NOMO-1 (cell line): ENCODE measurements around the gene SPATA31A1.
"Not testable (repeated sequence)": the region's sequence is repeated elsewhere in the genome, so short reads cannot be mapped to it uniquely, and the experiment has no call there.

Experiments used
- DNase-seq, 2 experiments: peaks; one replicate each; lab custom pipeline; 2025; ENCODE audit not compliant: unreplicated experiment in 2 of 2; lab: John Stamatoyannopoulos, UW

The SPATA31A1 gene

DNA sequence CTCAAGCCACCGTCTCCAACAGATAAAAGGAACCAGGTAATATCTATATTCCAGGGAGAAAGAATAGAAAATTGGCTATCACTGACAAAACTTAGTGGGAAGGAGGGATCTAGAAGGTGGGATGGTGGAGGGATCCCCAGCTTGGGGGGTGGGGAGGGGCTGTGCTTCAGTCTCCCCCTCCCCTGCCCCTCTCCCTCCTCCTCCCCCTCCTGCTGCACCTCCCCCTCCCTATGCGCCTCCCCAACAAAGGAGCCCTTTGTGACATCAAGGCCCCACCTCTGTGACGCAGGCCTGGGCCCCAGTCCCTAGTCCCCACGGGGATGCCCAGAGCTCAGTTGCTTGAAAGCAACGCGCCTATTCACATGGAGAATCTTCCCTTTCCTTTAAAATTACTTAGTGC is at the start of gene SPATA31A1:
Gene SPATA31A1 (plus strand): TSS at position 301 of the 400 bp plus-strand sequence. CDS start 62 bp downstream, at position 363.
- DNase-seq, result not testable (repeated sequence)

DNA sequence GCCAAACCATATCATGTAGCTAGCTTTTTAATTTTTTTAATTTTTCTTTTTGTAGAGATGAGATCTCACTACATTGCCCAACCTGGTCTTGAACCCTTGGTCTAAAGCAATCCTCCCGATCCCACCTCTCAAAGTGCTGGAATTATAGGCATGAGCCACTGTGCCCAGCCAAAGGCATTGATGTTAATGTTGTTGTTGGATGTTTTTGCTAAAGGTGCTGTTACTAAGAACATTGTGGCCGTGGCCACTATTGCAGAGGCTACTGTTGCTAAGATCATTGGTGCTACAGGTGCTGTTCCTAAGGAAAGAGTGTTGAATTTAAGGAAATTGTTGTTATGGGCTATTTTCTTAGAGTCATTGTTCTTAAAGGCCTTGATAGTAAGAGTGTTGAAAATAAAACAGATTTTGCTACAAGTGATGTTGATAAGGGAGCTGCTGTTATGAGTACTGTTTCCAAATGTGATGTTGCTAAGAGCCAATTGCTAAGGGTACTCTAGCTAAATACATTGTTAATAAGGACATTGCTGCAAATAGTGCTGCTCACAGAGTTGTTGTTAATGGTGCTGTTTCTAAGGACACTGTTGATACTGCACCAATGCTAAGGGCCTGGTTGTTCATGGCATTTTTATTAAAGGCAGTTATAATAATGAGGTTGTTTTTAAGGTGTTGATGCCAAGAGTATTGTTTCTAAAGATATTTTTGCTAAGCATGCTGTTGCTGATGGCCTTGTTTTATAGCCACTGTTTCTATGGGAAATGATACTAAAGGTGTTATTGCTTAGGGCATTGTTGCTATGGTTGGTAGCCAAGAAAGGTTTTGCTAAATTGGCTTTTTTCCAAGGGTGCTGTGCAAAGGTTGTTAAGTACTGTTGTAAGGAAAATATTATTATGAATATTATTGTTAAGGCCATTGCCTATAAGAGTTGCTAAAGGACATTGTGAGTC is 52.1 kb downstream of the SPATA31A1 start:
- DNase-seq, result not testable (repeated sequence)

DNA sequence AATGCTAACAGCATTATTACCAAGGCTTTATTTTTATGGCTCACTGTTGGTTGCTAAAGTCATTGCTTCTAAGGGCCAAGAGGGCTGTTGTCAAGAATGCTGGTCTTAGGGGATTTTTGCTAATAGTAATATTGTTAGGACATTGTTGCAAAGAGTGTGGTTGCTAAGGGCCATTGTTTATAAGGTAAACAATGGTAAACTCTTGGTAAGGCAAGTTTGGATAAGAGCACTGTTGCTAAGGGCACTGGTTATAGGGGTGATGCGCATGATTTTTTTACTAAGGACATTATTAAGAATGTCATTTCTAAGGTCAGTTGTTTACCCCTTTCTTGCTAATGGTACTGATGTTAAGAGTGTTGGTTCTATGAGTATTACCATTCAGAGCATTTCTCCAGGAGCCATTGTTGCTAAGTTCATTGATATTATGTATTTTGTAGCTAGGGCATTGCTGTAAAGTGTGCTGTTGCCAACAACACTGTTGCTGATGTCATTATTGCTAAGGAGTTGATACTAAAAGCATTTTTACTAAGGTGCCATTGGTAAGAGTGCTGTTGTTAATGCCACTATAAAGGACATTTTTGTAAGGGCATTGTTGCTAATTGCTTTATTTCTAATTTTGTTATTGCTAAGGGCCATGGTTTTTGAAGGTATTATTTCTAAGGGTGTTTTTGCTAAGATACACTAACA is 55.9 kb downstream of the SPATA31A1 start:
- DNase-seq, result not testable (repeated sequence)
